PC-3 (cell line): ENCODE measurements around the gene SPSB1. TPM values are rescaled to one million over a fixed set of nuclear protein-coding genes. Genes with fewer than 3 reads are reported as not detected.

Experiments used
- ATAC-seq: fragments of 200-7000 bp; cut with Tn5 transposase; 2 replicates; pipeline ENCODE4 v1.9.1; 2020; ENCODE audit warnings: mild to moderate bottlenecking, moderate library complexity
- BruUV-seq: library from RNA; stranded (reverse); fragments of 400-500 nt; replicated peaks from 2 replicates; lab custom pipeline; 2021; lab: Mats Ljungman, UMichigan
- CTCF ChIA-PET: fragments of 300-600 bp; sonication (Branson Sonifier 250); formaldehyde crosslinking; loops from one replicate; lab custom pipeline; 2022; ENCODE audit warnings: antibody characterized with exemption; lab: Charles Lee
- POLR2A ChIA-PET: fragments of 300-600 bp; sonication (Branson Sonifier 250); formaldehyde crosslinking; loops from one replicate; lab custom pipeline; 2022; ENCODE audit warnings: antibody characterized with exemption; ENCODE audit not compliant: unreplicated experiment; lab: Charles Lee
- DNase-seq: peaks from one replicate; pipeline ENCODE4 v3.0.0-alpha.2; 2015
- H2AFZ ChIP-seq: fragments of 300-600 bp; sonication (generic); 2 replicates; pipeline ENCODE4 v1.6.0; 2016; ENCODE audit warnings: antibody characterized with exemption, low read length
- H3F3A ChIP-seq: fragments of 300-600 bp; sonication (generic); one replicate; pipeline ENCODE4 v1.6.0; 2017; ENCODE audit warnings: antibody characterized with exemption, low read length, control low read depth, mild to moderate bottlenecking; ENCODE audit not compliant: unreplicated experiment
- H3K27ac ChIP-seq: fragments of 300-600 bp; sonication (generic); 2 replicates; pipeline ENCODE4 v1.5.1; 2016; ENCODE audit warnings: mild to moderate bottlenecking, low read length
- H3K27me3 ChIP-seq: fragments of 300-600 bp; sonication (generic); 2 replicates; pipeline ENCODE4 v1.6.1; 2016; ENCODE audit warnings: low read length, mixed read lengths
- H3K36me3 ChIP-seq: fragments of 300-600 bp; sonication (generic); 2 replicates; pipeline ENCODE4 v1.6.1; 2016; ENCODE audit warnings: low read depth, mixed run types, low read length, mixed read lengths
- H3K4me1 ChIP-seq: fragments of 300-600 bp; sonication (generic); 2 replicates; pipeline ENCODE4 v1.5.1; 2016; ENCODE audit warnings: low read length; ENCODE audit not compliant: insufficient read depth
- H3K4me2 ChIP-seq: fragments of 300-600 bp; sonication (generic); 2 replicates; pipeline ENCODE4 v1.6.0; 2016; ENCODE audit warnings: low read length
- H3K4me3 ChIP-seq: fragments of 300-600 bp; sonication (generic); 2 replicates; pipeline ENCODE4 v1.5.1; 2016; ENCODE audit warnings: mild to moderate bottlenecking, low read length, mixed read lengths
- H3K79me2 ChIP-seq: fragments of 300-600 bp; sonication (generic); 2 replicates; pipeline ENCODE4 v1.6.1; 2017; ENCODE audit warnings: low read length, mixed read lengths
- H3K9ac ChIP-seq: fragments of 300-600 bp; sonication (generic); 2 replicates; pipeline ENCODE4 v1.6.0; 2016; ENCODE audit warnings: mild to moderate bottlenecking, low read length
- H3K9me2 ChIP-seq: fragments of 300-600 bp; sonication (generic); replicated peaks from 2 replicates; pipeline ENCODE4 v1.6.1; 2016; ENCODE audit warnings: mixed run types, low read length, mixed read lengths
- H3K9me3 ChIP-seq: fragments of 300-600 bp; sonication (generic); 2 replicates; pipeline ENCODE4 v1.6.1; 2016; ENCODE audit warnings: low read length, mixed read lengths
- H4K20me1 ChIP-seq: fragments of 300-600 bp; sonication (generic); 2 replicates; pipeline ENCODE4 v1.6.1; 2016; ENCODE audit warnings: low read length, mixed read lengths
- EZH2 ChIP-seq: fragments of 300-600 bp; sonication (generic); IDR thresholded peaks from one replicate; pipeline ENCODE4 v1.6.1; 2017; ENCODE audit warnings: antibody characterized with exemption, mild to moderate bottlenecking, low read length; ENCODE audit not compliant: unreplicated experiment
- EZH2phosphoT487 ChIP-seq: fragments of 300-600 bp; sonication (generic); IDR thresholded peaks from 2 replicates; pipeline ENCODE4 v1.6.1; 2018; ENCODE audit warnings: mild to moderate bottlenecking, antibody characterized with exemption, low read length, borderline replicate concordance
- intact Hi-C: fragments of 100-400 bp; cut with micrococcal nuclease; formaldehyde crosslinking; loops from 2 replicates; pipeline ENCODE4 v1.9.0; 2023
- total RNA-seq: library from RNA; depleted of rRNA; stranded (reverse); fragments of >200 nt; gene quantifications from 2 replicates; pipeline ENCODE4 v1.2.3, GENCODE V29; 2014
- TF ChIP-seq, protein P1 (sequence below): fragments of 300-600 bp; sonication (generic); conservative IDR thresholded peaks from 2 replicates; pipeline ENCODE4 v1.5.1; 2017; ENCODE audit warnings: antibody characterized with exemption, low read depth, mild to moderate bottlenecking, low read length

The SPSB1 gene
- total RNA-seq, 1 experiment from 2014 or later, result 18.1 TPM

DNA sequence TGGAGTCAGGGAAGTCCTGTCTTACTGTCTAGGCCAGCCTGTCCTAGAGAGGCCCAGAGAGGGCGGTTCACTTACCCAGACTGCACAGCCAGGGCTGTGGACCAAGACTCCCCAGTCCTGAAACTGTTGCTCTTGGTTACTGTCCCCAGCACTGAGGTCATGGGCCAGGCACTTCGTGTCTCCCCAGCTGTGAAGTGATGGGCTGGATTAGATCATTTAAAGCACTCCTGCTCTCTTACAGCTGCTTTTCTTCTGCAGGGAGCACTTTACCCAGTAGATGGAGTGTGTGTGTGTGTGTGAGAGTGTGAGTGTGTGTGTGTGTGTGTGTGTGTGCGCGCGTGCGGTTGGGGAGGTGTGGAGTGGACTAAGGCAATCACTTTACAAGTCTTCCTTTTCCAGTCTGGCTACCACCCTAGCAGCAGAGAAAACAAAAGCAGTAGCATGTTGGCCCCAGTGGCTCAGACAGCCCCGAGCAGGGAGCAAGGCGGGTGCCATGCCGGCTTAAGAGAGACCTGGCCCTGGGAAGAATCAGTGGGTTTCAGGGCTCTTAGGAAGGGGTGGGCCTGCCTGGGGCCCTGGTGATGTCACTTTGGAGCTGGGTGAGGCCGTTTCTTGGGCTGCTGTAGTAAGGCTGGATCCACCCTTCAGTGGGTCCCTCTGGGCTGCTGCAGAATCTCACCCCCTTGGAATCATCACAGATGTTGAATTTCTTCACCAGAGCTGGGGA is 2.4 kb downstream of the SPSB1 start:
- CTCF ChIA-PET, result no interaction called here
- DNase-seq, result peak; percentile 31
- peak overlapping the region; percentile 85 for H3K27ac ChIP-seq
- TF ChIP-seq, protein P1, sequence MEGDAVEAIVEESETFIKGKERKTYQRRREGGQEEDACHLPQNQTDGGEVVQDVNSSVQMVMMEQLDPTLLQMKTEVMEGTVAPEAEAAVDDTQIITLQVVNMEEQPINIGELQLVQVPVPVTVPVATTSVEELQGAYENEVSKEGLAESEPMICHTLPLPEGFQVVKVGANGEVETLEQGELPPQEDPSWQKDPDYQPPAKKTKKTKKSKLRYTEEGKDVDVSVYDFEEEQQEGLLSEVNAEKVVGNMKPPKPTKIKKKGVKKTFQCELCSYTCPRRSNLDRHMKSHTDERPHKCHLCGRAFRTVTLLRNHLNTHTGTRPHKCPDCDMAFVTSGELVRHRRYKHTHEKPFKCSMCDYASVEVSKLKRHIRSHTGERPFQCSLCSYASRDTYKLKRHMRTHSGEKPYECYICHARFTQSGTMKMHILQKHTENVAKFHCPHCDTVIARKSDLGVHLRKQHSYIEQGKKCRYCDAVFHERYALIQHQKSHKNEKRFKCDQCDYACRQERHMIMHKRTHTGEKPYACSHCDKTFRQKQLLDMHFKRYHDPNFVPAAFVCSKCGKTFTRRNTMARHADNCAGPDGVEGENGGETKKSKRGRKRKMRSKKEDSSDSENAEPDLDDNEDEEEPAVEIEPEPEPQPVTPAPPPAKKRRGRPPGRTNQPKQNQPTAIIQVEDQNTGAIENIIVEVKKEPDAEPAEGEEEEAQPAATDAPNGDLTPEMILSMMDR, result peak; percentile 32; the same call in 1 of the 2 replicates
- TF ChIP-seq EZH2 (no peak), EZH2phosphoT487 (no peak)
- H3F3A ChIP-seq, result no peaks in the 10 kb centered on the region
- H3K4me3 ChIP-seq, result peak overlapping the region; percentile 95
- peak overlapping the region; percentile 96 for H3K4me2 ChIP-seq
- H3K27me3 ChIP-seq, result no peaks in the 10 kb centered on the region
- H3K9me2 ChIP-seq, result no peaks in the 10 kb centered on the region
- H4K20me1 ChIP-seq, result peaks cover 13% of the 10 kb centered on the region; the same call in 1 of the 2 replicates
- POLR2A ChIA-PET, result no interaction called here
- H3K9ac ChIP-seq, result peak overlapping the region; percentile 63
- H2AFZ ChIP-seq, result no peak overlapping the region
- H3K9me3 ChIP-seq, result no peaks in the 10 kb centered on the region
- BruUV-seq, result no TSS peak
- intact Hi-C loops, result loop anchor here (5.0 kb wide), 4 partner anchors 117 to 277 kb away; no protein-coding TSS in a partner anchor
- peaks cover 4% of the 10 kb centered on the region; the same call in 1 of the 2 replicates for H3K36me3 ChIP-seq
- peak; percentile 6 for ATAC-seq
- peaks cover 39% of the 10 kb centered on the region for H3K4me1 ChIP-seq
- peaks cover 61% of the 10 kb centered on the region for H3K79me2 ChIP-seq

DNA sequence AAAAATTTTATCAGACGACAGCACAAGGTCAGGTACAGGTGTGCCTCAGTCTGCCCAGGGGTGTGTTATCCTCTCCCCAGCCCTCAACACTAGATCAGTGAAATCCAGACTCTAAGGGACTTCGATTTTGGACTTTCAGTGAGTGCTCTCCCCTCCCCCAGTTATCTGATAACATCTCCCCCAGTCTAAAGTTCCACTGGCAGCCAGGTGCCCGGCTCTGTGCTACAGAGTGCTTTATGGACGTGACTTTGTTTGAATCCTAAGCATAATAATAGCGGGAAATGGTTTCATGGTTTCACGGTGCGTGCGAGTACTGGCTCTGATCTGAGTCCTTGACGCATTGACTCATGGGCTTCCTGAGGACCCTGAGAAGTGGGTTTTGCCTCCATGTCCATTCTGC is 3.2 kb downstream of the SPSB1 start:
- ATAC-seq, result no peak
- Histone ChIP-seq H3K27me3 (no peaks in the 10 kb centered on the region), H3K9me2 (no peaks in the 10 kb centered on the region), H3K36me3 (peaks cover 8% of the 10 kb centered on the region), H3K9ac (no peak overlapping the region), H3K4me2 (peak overlapping the region; percentile 96), H3K27ac (peak overlapping the region; percentile 85; the same call in 1 of the 2 replicates), H3K4me3 (0 out of 2 replicates have a peak overlapping the region, but pooled peaks have one; percentile 95), H4K20me1 (peaks cover 13% of the 10 kb centered on the region; the same call in 1 of the 2 replicates), H3K9me3 (no peaks in the 10 kb centered on the region), H2AFZ (no peak overlapping the region), H3K4me1 (peaks cover 38% of the 10 kb centered on the region), H3F3A (no peaks in the 10 kb centered on the region), H3K79me2 (peaks cover 68% of the 10 kb centered on the region)
- intact Hi-C loops, result no loop called here
- no TSS peak for BruUV-seq
- TF ChIP-seq, protein P1, result no peak
- TF ChIP-seq EZH2phosphoT487 (no peak), EZH2 (no peak)
- no peak for DNase-seq
- ChIA-PET POLR2A (no interaction called here), CTCF (no interaction called here)

DNA sequence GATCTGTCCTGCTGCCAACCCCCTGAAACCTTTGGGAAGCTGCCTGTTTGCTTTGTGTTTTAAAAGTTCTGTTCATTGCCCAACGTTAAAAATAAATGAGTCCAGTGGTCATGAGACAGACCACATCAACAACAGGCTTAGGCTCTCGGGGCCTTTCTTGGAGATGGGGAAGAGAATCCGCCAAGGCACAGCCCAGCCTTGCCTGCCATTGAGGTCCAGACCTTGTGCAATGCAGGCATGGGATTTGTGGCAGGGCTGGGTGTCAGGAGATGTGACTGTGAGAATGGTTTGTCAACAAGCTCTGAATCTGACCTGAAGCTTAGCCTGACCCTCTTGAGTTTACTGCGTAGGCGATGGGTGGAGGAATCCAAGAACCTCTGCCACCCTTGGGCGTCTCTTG is 4.2 kb downstream of the SPSB1 start:
- Histone ChIP-seq H3K27ac (no peak overlapping the region), H3K36me3 (peaks cover 16% of the 10 kb centered on the region), H3K4me3 (no peak overlapping the region), H3K4me2 (no peak overlapping the region), H3K27me3 (no peaks in the 10 kb centered on the region), H3K9me2 (no peaks in the 10 kb centered on the region), H3K9me3 (no peaks in the 10 kb centered on the region), H3K4me1 (peaks cover 41% of the 10 kb centered on the region), H3K9ac (no peak overlapping the region), H2AFZ (no peak overlapping the region), H4K20me1 (peaks cover 13% of the 10 kb centered on the region; the same call in 1 of the 2 replicates), H3K79me2 (peaks cover 78% of the 10 kb centered on the region), H3F3A (no peaks in the 10 kb centered on the region)
- intact Hi-C loops, result no loop called here
- no TSS peak for BruUV-seq
- ChIA-PET POLR2A (no interaction called here), CTCF (no interaction called here)
- ATAC-seq (no peak), DNase-seq (no peak)
- TF ChIP-seq EZH2, result no peak
- TF ChIP-seq, protein P1, result no peak
- TF ChIP-seq EZH2phosphoT487, result no peak
